SK-N-SH treated with all-trans-retinoic acid at 6 μM for 48 hours (cell line): ENCODE data around the gene MUS81.

Source experiments
- ATAC-seq: fragments of 200-7000 bp; cut with Tn5 transposase; 3 replicates; pipeline ENCODE4 v1.9.1; 2020; ENCODE audit warnings: mild to moderate bottlenecking, moderate library complexity
- ARNTL ChIP-seq: fragments of 450-650 bp; formaldehyde crosslinking; IDR thresholded peaks from 2 replicates; pipeline ENCODE4 v1.5.0; 2020; ENCODE audit warnings: low read depth, mild to moderate bottlenecking, moderate library complexity, borderline replicate concordance
- BACH2 ChIP-seq: fragments of 250-450 bp; sonication (Bioruptor Pico); IDR thresholded peaks from 2 replicates; pipeline ENCODE4 v1.9.0; 2021; ENCODE audit warnings: mild to moderate bottlenecking, borderline replicate concordance
- CSDC2 ChIP-seq: fragments of 250-450 bp; sonication (Bioruptor Pico); IDR thresholded peaks from 2 replicates; pipeline ENCODE4 v1.5.0; 2020; ENCODE audit warnings: mild to moderate bottlenecking, moderate library complexity
- ESRRG ChIP-seq: fragments of 250-450 bp; sonication (Bioruptor Pico); IDR thresholded peaks from 2 replicates; pipeline ENCODE4 v1.6.1; 2021; ENCODE audit warnings: mild to moderate bottlenecking
- GLIS3 ChIP-seq: fragments of 250-450 bp; sonication (Bioruptor Pico); IDR thresholded peaks from 2 replicates; pipeline ENCODE4 v1.5.0; 2020; ENCODE audit warnings: mild to moderate bottlenecking, moderate library complexity
- OSR1 ChIP-seq: fragments of 250-450 bp; sonication (Bioruptor Pico); IDR thresholded peaks from 2 replicates; pipeline ENCODE4 v1.8.0; 2022; ENCODE audit warnings: moderate library complexity, mild to moderate bottlenecking, inconsistent platforms
- RARB ChIP-seq: fragments of 250-450 bp; sonication (Bioruptor Pico); IDR thresholded peaks from 2 replicates; pipeline ENCODE4 v1.8.0; 2021; ENCODE audit warnings: mild to moderate bottlenecking, moderate library complexity
- SNAI2 ChIP-seq: fragments of 250-450 bp; sonication (Bioruptor Pico); IDR thresholded peaks from 2 replicates; pipeline ENCODE4 v1.5.0; 2020; ENCODE audit warnings: mild to moderate bottlenecking, moderate library complexity
- TCF4 ChIP-seq: fragments of 250-450 bp; sonication (Bioruptor Pico); IDR thresholded peaks from 2 replicates; pipeline ENCODE4 v1.8.0; 2021; ENCODE audit warnings: mild to moderate bottlenecking, moderate library complexity, borderline replicate concordance
- TOX ChIP-seq: fragments of 250-450 bp; sonication (Bioruptor Pico); IDR thresholded peaks from 2 replicates; pipeline ENCODE4 v1.8.0; 2021; ENCODE audit warnings: mild to moderate bottlenecking, moderate library complexity, borderline replicate concordance
- ZC3H10 ChIP-seq: fragments of 250-450 bp; sonication (Bioruptor Pico); IDR thresholded peaks from 2 replicates; pipeline ENCODE4 v1.5.1; 2021; ENCODE audit warnings: mild to moderate bottlenecking, moderate library complexity
- ZFP3 ChIP-seq: fragments of 250-450 bp; sonication (Bioruptor Pico); IDR thresholded peaks from 2 replicates; pipeline ENCODE4 v1.5.0; 2020; ENCODE audit warnings: mild to moderate bottlenecking, moderate library complexity
- ZFP30 ChIP-seq: fragments of 450-650 bp; formaldehyde crosslinking; IDR thresholded peaks from 2 replicates; pipeline ENCODE4 v1.5.0; 2022; ENCODE audit warnings: mild to moderate bottlenecking, moderate library complexity
- ZNF565 ChIP-seq: fragments of 450-650 bp; formaldehyde crosslinking; conservative IDR thresholded peaks from 2 replicates; pipeline ENCODE4 v1.5.0; 2020; ENCODE audit warnings: low read depth, mild to moderate bottlenecking, moderate library complexity
- ZNF70 ChIP-seq: fragments of 450-650 bp; formaldehyde crosslinking; IDR thresholded peaks from 2 replicates; pipeline ENCODE4 v1.5.0; 2020; ENCODE audit warnings: mild to moderate bottlenecking, moderate library complexity
- ZNF8 ChIP-seq: fragments of 450-650 bp; formaldehyde crosslinking; IDR thresholded peaks from 2 replicates; pipeline ENCODE4 v1.5.0; 2020; ENCODE audit warnings: mild to moderate bottlenecking, moderate library complexity
- TF ChIP-seq, protein P1 (sequence below): fragments of 250-450 bp; sonication (Bioruptor Pico); IDR thresholded peaks from 2 replicates; pipeline ENCODE4 v1.5.0; 2020; ENCODE audit warnings: mild to moderate bottlenecking, moderate library complexity
- TF ChIP-seq, protein P2 (sequence below): fragments of 250-450 bp; sonication (Bioruptor Pico); IDR thresholded peaks from 2 replicates; pipeline ENCODE4 v1.5.1; 2021; ENCODE audit warnings: mild to moderate bottlenecking, moderate library complexity
- TF ChIP-seq, protein P3 (sequence below): fragments of 250-450 bp; sonication (Bioruptor Pico); IDR thresholded peaks from 2 replicates; pipeline ENCODE4 v1.8.0; 2020; ENCODE audit warnings: mild to moderate bottlenecking, moderate library complexity, borderline replicate concordance
- TF ChIP-seq, protein P4 (sequence below): fragments of 250-450 bp; sonication (Bioruptor Pico); IDR thresholded peaks from 2 replicates; pipeline ENCODE4 v1.5.1; 2020; ENCODE audit warnings: low read depth, mild to moderate bottlenecking, moderate library complexity

Gene MUS81

DNA sequence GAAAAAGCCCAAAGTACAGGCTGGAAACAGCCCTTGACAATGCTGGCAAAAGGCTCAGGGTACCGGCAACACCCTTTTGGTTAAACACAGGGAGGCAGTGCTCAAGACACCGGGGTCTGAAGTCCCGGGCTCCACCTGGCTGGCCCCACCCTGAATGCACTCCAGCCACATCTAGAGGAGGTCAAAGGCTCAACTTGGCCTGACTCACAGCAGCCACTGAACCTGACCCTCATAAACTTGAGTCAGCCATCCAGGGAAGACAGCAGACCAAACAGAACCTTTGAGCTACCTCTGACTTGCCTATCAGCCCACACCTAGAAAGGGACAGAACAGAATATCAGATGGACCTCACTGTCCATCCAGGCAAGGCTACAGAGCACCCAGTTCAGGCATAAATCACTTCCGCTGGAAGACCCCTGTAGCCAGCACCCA is 6.1 kb upstream of the MUS81 start:
- ATAC-seq, result no peak
- TF ChIP-seq GLIS3 (CRISPR knock-in tag), result no peak
- TF ChIP-seq ZFP3 (CRISPR knock-in tag), result no peak
- no peak for TF ChIP-seq ZNF565 (CRISPR knock-in tag)
- no peak for TF ChIP-seq RARB (CRISPR knock-in tag)
- TF ChIP-seq ZFP30, result no peak
- no peak for TF ChIP-seq SNAI2 (CRISPR knock-in tag)
- no peak for TF ChIP-seq ESRRG (CRISPR knock-in tag)
- TF ChIP-seq, protein P1, sequence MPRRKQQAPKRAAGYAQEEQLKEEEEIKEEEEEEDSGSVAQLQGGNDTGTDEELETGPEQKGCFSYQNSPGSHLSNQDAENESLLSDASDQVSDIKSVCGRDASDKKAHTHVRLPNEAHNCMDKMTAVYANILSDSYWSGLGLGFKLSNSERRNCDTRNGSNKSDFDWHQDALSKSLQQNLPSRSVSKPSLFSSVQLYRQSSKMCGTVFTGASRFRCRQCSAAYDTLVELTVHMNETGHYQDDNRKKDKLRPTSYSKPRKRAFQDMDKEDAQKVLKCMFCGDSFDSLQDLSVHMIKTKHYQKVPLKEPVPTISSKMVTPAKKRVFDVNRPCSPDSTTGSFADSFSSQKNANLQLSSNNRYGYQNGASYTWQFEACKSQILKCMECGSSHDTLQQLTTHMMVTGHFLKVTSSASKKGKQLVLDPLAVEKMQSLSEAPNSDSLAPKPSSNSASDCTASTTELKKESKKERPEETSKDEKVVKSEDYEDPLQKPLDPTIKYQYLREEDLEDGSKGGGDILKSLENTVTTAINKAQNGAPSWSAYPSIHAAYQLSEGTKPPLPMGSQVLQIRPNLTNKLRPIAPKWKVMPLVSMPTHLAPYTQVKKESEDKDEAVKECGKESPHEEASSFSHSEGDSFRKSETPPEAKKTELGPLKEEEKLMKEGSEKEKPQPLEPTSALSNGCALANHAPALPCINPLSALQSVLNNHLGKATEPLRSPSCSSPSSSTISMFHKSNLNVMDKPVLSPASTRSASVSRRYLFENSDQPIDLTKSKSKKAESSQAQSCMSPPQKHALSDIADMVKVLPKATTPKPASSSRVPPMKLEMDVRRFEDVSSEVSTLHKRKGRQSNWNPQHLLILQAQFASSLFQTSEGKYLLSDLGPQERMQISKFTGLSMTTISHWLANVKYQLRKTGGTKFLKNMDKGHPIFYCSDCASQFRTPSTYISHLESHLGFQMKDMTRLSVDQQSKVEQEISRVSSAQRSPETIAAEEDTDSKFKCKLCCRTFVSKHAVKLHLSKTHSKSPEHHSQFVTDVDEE, result no peak
- TF ChIP-seq TOX (CRISPR knock-in tag), result no peak
- TF ChIP-seq, protein P2, sequence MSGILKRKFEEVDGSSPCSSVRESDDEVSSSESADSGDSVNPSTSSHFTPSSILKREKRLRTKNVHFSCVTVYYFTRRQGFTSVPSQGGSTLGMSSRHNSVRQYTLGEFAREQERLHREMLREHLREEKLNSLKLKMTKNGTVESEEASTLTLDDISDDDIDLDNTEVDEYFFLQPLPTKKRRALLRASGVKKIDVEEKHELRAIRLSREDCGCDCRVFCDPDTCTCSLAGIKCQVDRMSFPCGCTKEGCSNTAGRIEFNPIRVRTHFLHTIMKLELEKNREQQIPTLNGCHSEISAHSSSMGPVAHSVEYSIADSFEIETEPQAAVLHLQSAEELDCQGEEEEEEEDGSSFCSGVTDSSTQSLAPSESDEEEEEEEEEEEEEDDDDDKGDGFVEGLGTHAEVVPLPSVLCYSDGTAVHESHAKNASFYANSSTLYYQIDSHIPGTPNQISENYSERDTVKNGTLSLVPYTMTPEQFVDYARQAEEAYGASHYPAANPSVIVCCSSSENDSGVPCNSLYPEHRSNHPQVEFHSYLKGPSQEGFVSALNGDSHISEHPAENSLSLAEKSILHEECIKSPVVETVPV (CRISPR knock-in tag), result no peak
- no peak for TF ChIP-seq ZC3H10 (CRISPR knock-in tag)

DNA sequence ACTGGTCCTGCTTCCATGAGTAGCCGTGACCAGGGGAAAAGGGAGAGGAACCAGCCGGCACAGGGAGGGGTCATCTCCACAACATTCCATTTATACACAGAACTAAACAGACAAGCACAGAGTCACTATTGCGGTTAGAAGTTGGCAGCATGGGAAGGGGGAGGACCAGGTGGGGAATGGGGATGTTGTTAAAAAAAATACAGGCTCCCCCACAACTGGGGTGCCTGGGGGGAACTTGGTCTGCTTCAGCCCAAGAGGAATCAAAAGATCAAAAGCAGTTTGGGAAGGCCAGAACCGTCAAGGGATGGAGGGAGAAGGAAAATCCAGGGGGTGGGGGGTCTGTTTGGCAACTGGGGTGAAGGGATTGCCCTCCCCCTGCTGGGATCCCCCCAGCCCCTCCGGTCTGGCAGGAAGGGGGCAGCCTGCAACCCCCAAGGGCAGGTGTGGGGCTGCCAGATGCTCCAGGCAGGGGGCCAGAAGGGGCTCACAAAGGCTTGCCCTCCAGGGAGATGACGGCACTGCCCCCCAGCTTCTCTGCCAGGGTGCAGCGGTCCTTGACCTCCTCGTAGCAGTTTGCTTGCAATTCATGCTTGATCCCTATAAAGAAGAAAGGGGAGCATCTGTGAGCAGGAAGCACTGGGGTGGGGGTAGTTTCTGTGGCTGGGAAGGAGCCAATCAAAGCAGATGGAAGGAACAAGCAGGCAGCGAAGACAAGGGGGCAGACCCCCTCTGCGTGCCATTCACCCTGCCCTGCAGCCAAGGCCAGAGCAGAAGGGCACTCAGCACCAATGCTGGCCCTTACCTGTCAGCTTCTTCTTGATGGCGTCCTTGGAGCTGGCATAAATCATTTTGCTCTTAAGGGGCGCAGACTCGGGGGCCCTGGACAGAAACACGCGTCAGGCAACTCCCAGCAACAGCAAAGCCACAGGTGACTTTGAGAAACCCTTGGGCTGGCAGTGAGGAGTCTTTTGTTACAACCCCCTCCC is 5.1 kb upstream of the MUS81 start:
- TF ChIP-seq BACH2, result no peak
- ATAC-seq, result no peak

DNA sequence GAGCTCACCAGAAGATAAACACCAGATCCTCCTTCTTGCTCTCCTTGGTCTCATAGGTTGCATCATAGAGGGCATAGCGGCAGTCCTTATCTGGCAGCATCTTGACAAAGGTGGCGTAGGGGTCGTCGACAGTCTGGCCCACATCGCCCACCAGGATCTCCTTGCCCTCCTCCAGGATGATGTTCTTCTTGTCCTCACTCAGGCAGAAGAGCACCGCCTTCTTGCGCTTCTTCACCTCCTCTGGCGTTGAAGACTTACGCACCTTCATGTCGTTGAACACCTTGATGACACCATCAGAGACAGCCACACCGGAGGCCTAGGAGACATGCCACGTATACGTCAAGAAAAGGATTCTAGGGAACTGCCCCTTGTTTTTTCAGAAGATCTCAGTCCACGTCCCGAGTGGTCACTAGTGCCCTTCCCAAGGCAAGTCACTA is 4.3 kb upstream of the MUS81 start:
- ATAC-seq, result no peak
- TF ChIP-seq TOX (CRISPR knock-in tag) (no peak), OSR1 (CRISPR knock-in tag) (no peak), ESRRG (CRISPR knock-in tag) (no peak), ARNTL (CRISPR knock-in tag) (no peak), ZFP3 (CRISPR knock-in tag) (no peak), TCF4 (CRISPR knock-in tag) (no peak), ZNF8 (CRISPR knock-in tag) (no peak), SNAI2 (CRISPR knock-in tag) (no peak), RARB (CRISPR knock-in tag) (no peak), CSDC2 (no peak), ZFP30 (no peak), ZNF70 (CRISPR knock-in tag) (no peak), ZNF565 (CRISPR knock-in tag) (no peak), GLIS3 (CRISPR knock-in tag) (no peak)
- TF ChIP-seq, protein P3, sequence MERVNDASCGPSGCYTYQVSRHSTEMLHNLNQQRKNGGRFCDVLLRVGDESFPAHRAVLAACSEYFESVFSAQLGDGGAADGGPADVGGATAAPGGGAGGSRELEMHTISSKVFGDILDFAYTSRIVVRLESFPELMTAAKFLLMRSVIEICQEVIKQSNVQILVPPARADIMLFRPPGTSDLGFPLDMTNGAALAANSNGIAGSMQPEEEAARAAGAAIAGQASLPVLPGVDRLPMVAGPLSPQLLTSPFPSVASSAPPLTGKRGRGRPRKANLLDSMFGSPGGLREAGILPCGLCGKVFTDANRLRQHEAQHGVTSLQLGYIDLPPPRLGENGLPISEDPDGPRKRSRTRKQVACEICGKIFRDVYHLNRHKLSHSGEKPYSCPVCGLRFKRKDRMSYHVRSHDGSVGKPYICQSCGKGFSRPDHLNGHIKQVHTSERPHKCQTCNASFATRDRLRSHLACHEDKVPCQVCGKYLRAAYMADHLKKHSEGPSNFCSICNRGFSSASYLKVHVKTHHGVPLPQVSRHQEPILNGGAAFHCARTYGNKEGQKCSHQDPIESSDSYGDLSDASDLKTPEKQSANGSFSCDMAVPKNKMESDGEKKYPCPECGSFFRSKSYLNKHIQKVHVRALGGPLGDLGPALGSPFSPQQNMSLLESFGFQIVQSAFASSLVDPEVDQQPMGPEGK, result no peak
- TF ChIP-seq, protein P1, result no peak
- TF ChIP-seq, protein P2 (CRISPR knock-in tag), result no peak
- TF ChIP-seq, protein P4, sequence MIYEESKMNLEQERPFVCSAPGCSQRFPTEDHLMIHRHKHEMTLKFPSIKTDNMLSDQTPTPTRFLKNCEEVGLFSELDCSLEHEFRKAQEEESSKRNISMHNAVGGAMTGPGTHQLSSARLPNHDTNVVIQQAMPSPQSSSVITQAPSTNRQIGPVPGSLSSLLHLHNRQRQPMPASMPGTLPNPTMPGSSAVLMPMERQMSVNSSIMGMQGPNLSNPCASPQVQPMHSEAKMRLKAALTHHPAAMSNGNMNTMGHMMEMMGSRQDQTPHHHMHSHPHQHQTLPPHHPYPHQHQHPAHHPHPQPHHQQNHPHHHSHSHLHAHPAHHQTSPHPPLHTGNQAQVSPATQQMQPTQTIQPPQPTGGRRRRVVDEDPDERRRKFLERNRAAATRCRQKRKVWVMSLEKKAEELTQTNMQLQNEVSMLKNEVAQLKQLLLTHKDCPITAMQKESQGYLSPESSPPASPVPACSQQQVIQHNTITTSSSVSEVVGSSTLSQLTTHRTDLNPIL, result no peak
